ENCODE data around the gene ARHGAP15.

DNA sequence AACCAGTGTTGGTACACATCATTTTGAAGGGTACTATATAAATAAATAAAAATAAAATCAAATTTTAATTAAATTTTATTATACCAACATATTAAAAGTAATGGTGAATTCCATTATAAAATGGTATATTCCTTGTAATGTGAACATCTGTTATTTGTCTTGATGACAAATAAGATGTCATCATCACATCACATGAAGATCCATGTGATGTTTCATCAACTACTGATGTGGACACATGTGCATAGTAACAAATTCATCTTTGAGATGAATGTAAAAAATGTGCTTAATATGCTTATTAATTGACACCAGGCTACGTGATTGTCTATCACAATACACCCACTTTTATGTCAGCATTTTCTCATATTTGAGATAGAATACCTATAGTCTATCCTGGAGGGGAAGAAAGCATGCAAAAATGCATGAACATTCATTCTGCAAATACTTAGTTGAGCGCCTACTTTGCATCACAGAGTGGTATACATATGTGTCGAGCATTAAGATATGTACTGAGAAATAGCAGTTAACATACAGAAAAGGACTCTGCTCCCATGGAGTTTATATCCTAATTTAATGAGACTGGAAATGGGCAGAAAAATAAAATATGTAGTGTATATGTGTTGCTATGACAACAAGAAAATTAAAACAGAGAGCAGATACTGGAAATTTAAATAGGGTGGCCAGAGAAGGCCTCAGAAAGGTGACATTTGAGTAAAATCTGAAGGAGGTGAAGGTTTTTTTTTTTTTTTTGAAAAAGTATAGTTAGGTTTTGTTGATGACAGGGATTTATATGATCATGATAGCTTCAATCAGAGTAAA is 281.1 kb downstream of the ARHGAP15 start:
- TF ChIP-seq, protein P1, sequence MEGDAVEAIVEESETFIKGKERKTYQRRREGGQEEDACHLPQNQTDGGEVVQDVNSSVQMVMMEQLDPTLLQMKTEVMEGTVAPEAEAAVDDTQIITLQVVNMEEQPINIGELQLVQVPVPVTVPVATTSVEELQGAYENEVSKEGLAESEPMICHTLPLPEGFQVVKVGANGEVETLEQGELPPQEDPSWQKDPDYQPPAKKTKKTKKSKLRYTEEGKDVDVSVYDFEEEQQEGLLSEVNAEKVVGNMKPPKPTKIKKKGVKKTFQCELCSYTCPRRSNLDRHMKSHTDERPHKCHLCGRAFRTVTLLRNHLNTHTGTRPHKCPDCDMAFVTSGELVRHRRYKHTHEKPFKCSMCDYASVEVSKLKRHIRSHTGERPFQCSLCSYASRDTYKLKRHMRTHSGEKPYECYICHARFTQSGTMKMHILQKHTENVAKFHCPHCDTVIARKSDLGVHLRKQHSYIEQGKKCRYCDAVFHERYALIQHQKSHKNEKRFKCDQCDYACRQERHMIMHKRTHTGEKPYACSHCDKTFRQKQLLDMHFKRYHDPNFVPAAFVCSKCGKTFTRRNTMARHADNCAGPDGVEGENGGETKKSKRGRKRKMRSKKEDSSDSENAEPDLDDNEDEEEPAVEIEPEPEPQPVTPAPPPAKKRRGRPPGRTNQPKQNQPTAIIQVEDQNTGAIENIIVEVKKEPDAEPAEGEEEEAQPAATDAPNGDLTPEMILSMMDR (IDR thresholded peaks at IDR 0.05): no peak
- TF ChIP-seq POLR2A (IDR thresholded peaks at IDR 0.05): no peak

Data from vagina (tissue), 2 donors.